TTC549 (cell line): ENCODE results near the gene E4F1.

Experiments
- FAIRE-seq: peaks from 2 replicates; lab custom pipeline; 2012; peaks lifted over from hg19 to GRCh38; lab: Jason Lieb, UNC

Gene E4F1

GRCh38 chr16:2223221-2223941 is at the start of gene E4F1:
E4F1 (plus strand) TSS chr16:2223591; CDS start chr16:2223614, 23 bp downstream.
- peak; percentile 80 for FAIRE-seq

GRCh38 chr16:2173916-2174315 is 49.5 kb upstream of the E4F1 start:
- FAIRE-seq, result no peak

GRCh38 chr16:2174396-2175131 is 48.8 kb upstream of the E4F1 start:
- no peak for FAIRE-seq

- no peak for FAIRE-seq
These were observed 47.9 kb upstream of the E4F1 start for GRCh38 chr16:2175454-2175853.

GRCh38 chr16:2176047-2176446 is 47.3 kb upstream of the E4F1 start:
- no peak for FAIRE-seq

- FAIRE-seq, result no peak
These were observed 46.3 kb upstream of the E4F1 start for GRCh38 chr16:2177101-2177500.

- no peak for FAIRE-seq
These were observed 45.8 kb upstream of the E4F1 start for GRCh38 chr16:2177561-2177960.

- no peak for FAIRE-seq
These were observed 44.9 kb upstream of the E4F1 start for GRCh38 chr16:2178321-2179106.

GRCh38 chr16:2179107-2179501 is 44.3 kb upstream of the E4F1 start:
- FAIRE-seq, result no peak

GRCh38 chr16:2179576-2179975 is 43.8 kb upstream of the E4F1 start:
- no peak for FAIRE-seq

GRCh38 chr16:2180461-2180860 is 42.9 kb upstream of the E4F1 start:
- no peak for FAIRE-seq

- FAIRE-seq, result no peak
These were observed 42.1 kb upstream of the E4F1 start for GRCh38 chr16:2180962-2181923.

- FAIRE-seq, result no peak
These were observed 41.4 kb upstream of the E4F1 start for GRCh38 chr16:2181952-2182351.

GRCh38 chr16:2183671-2184070 is 39.7 kb upstream of the E4F1 start:
- FAIRE-seq, result no peak

GRCh38 chr16:2184346-2184745 is 39.0 kb upstream of the E4F1 start:
- FAIRE-seq, result no peak

- FAIRE-seq, result no peak
These were observed 38.4 kb upstream of the E4F1 start for GRCh38 chr16:2184962-2185361.

GRCh38 chr16:2186064-2186463 is 37.3 kb upstream of the E4F1 start:
- no peak for FAIRE-seq

- FAIRE-seq, result no peak
These were observed 36.9 kb upstream of the E4F1 start for GRCh38 chr16:2186505-2186904.

GRCh38 chr16:2187212-2187611 is 36.2 kb upstream of the E4F1 start:
- no peak for FAIRE-seq

GRCh38 chr16:2188395-2188794 is 35.0 kb upstream of the E4F1 start:
- no peak for FAIRE-seq

- FAIRE-seq, result no peak
These were observed 34.0 kb upstream of the E4F1 start for GRCh38 chr16:2189252-2189893.
